Inferior parietal cortex (tissue), 1 donor: ENCODE data around the gene SLC6A18.
"Not testable (repeated sequence)": the region's sequence is repeated elsewhere in the genome, so short reads cannot be mapped to it uniquely, and the experiment has no call there.

Experiments used
- DNase-seq: peaks from one replicate; pipeline ENCODE4 v3.0.0-alpha.2; 2016; ENCODE audit errors: extremely low spot score

SLC6A18 gene

DNA sequence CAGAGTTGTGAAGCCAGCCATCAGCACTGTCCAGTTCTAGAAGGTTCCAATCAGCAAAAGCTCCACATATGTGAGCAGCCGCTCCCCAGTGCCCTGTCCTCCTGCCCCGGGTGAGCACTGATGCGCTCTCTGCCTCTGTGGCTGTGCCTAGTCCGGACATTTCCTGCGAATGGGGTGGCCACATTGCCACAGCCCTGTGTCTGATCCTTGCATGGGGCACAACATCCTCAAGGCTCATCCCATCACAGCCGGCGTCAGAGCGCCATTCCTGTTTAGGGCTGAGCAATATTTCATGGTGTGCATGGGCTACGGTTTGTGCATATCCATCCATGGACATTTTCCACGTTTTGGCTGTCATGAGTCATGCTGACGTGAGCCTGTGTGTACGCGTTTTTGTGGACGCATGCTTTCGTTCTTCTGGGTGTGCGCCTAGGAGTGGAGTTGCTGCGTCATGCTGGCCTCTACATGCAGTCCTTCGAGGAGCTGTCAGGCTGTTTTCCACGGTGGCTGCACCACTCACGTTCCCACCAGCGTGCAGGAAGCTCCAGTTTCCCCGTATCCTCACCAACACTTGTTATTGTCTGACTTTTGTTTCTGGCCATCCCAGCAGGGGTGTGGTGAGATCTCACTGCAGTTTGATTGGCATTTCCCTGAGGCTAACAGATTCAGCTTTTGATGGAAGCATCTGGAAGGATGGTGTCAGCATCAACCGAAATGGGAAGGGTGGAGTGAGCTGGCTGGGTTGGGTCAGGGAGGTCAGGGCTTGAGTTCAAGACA is 9.7 kb upstream of the SLC6A18 start:
- no peak for DNase-seq

GRCh38 chr5:1216211-1216917 is 8.8 kb upstream of the SLC6A18 start:
- DNase-seq = no peak

DNA sequence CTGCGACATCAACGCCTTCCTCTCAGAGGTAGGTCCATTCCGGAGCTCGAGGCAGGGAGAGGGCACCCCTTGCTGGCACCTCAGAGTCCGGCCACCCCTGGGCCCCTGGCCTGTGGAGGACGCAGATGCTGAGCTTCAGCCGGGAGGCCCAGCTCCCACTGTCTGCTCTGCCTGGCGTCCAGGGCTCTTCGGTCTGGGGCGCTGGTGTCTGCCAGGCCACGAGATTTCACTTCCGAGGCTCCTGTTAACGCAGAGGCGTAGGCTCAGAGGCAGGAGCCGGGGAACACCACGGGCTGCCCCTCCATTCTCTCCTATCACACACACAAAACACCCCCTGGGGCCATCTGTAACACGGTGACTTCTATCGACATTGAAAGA is 8.3 kb upstream of the SLC6A18 start:
- DNase-seq = no peak

GRCh38 chr5:1217596-1218206 is 7.5 kb upstream of the SLC6A18 start:
- DNase-seq = no peak

GRCh38 chr5:1218351-1219080 is 6.7 kb upstream of the SLC6A18 start:
- DNase-seq = no peak

GRCh38 chr5:1219098-1219767 is 5.9 kb upstream of the SLC6A18 start:
- no peak for DNase-seq

GRCh38 chr5:1219768-1220100 is 5.4 kb upstream of the SLC6A18 start:
- no peak for DNase-seq

GRCh38 chr5:1220351-1220750 is 4.8 kb upstream of the SLC6A18 start:
- DNase-seq = no peak

DNA sequence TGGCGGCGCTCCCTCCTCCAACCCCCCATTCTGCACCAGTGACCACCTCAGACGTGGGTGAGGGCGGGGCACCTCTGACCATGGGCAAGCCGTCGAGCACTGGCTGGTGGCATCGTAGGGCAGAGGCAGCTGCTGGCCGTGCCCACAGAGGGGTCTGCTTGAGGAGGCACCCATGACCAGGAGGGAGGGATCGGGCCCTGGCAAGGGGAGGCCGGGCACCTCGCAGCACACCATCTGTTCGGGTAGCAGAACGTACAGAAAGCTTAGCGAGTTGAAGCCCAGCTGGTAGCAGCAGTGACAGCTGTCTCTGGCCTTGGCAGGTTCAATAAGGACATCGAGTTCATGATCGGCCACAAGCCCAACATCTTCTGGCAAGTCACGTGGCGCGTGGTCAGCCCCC is 4.3 kb upstream of the SLC6A18 start:
- DNase-seq = no peak

- no peak for DNase-seq
Measured at GRCh38 chr5:1221721-1222120, 3.5 kb upstream of the SLC6A18 start.

DNA sequence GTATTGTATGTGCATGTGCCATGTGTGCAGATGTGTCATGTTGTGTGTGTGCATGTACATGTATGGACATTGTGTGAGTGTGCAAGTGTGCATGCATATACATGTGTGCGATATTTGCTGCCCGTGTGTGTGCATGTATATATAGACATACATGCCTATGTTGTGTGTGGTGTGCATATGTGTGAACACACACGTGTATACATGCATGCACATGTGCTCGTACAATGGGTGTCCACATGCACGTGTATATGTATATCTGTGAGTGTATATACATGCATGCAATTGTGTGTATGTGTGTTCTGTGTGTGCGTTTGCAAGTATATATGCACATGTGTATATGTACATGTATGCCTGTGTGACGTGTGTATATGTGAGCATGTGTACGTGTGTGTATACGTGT is 3.0 kb upstream of the SLC6A18 start:
- DNase-seq = no peak

DNA sequence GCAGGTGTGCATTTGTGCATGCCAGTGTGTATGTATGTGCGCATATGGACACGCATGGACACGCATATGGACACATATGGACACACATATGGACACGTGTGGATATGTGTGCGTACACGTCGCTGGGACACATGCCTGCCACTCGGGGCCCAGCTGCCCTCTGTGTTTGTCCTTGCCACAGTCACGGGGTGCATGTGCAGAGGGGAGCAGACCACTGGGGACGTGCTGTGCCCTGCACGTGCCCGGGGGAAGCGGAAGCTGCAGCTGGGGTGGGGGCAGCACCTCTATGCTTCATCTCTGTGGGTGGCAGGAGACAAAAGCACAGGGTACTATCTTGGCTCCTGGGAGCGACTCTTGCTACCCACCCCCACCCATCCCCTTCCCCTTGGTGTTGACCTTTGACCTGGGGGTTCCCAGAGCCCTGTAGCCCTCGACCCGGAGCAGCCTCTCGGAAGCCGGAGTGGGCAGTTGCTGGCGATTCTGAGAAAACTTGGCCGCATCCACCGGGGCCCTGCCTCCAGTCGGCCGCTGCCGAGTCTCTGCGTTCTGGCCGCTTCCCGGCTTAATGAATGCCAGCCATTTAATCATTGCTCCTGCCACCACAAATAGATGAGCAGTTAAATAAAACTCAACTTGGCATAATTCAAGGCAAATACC is 2.4 kb upstream of the SLC6A18 start:
- no peak for DNase-seq

DNA sequence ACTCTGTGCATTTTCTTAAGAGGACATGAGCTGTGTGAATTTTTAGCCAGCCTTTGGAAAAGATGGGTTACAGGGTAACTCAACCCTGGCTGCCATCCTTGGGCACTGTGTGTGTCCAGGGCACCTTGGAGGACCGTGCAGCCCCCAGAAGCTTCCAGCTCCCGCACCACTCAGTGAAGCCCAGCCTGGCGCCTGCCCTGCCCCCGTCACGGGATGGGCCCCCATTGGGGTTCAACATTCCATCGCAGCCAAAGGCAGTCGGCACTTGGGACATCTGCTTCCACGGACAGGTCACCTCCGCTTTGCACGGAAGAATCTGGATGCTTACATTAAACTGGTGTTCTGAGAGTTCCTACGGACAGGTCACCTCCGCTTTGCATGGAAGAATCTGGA is 1.9 kb upstream of the SLC6A18 start:
- DNase-seq = no peak

GRCh38 chr5:1224631-1225030 is 550 bp upstream of the SLC6A18 start:
- no peak for DNase-seq

GRCh38 chr5:1226231-1226630 is 1.1 kb downstream of the SLC6A18 start:
- DNase-seq = no peak

GRCh38 chr5:1226839-1227581 is 1.8 kb downstream of the SLC6A18 start:
- DNase-seq = no peak

DNA sequence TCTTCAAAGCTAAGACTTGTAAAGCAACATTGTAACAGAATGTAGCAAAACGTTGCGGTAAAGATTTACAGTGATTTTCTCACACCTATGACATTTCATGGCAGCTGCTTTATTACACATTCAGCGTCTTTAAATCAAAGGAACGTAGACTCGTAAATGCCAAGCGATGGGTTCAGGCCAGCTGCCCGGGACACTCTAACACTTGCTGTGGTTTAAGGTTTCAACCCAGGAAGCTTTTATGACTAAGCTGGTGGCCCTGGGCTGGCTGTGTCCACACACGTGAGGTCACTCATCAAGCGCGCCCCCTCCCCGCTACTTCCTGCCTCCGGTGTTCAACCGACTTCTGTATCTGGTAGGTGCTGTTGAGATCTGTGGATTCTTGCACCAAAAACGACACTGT is 2.5 kb downstream of the SLC6A18 start:
- no peak for DNase-seq

GRCh38 chr5:1228120-1228519 is 2.9 kb downstream of the SLC6A18 start:
- DNase-seq = no peak

GRCh38 chr5:1229023-1229422 is 3.8 kb downstream of the SLC6A18 start:
- DNase-seq = not testable (repeated sequence)

DNA sequence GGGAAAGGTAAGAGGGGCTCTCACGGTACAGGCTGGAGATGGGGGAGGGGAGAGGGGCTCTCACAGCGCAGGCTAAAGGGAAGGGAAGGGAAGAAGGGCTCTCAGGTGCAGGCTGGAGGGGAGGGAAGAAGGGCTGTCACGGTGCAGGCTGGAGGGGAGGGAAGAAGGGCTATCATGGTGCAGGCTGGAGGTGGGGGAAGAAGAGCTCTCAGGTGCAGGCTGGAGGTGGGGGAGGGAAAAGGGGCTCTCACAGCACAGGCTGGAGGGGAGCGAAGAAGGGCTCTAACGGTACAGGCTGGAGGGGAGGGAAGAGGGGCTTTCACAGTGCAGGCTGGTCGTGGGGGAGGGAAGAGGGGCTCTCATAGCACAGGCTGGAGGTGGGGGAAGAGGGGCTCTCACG is 4.6 kb downstream of the SLC6A18 start:
- DNase-seq = no peak

GRCh38 chr5:1230551-1230950 is 5.4 kb downstream of the SLC6A18 start:
- no peak for DNase-seq
